Body of pancreas (tissue), 4 donors: Measurements from ENCODE around the gene A1CF. TPM values are rescaled to one million over a fixed set of nuclear protein-coding genes. Genes with fewer than 3 reads are reported as not detected.
"Not testable (repeated sequence)": the region's sequence is repeated elsewhere in the genome, so short reads cannot be mapped to it uniquely, and the experiment has no call there.

Experiments
- ATAC-seq: fragments of 150-250 bp; one replicate; pipeline ENCODE4 v1.9.1; 2016
- DNase-seq, 4 donors: peaks; one replicate each; pipeline ENCODE4 v3.0.0-alpha.2; 2019
- H3K27ac ChIP-seq, 4 donors: fragments of 200-600 bp; sonication (generic); 1 replicate in 3 of 4; 2 replicates in 1 of 4; pipeline versions ENCODE4 v1.5.1 to v1.6.1; 2016 to 2019; ENCODE audit warnings: mild to moderate bottlenecking in 1 of 4, mixed read lengths in 1 of 4, moderate library complexity in 1 of 4
- H3K27me3 ChIP-seq, 2 donors: fragments of 200-600 bp; sonication (generic); one replicate each; pipeline ENCODE4 v1.6.0; 2016; ENCODE audit warnings: mild to moderate bottlenecking in 1 of 2
- H3K36me3 ChIP-seq, 2 donors: fragments of 200-600 bp; sonication (generic); replicated peaks in 1 of 2; 2 replicates each; pipeline ENCODE4 v1.5.1; 2016; ENCODE audit warnings: low read depth in 2 of 2; ENCODE audit not compliant: insufficient read depth in 1 of 2
- H3K4me1 ChIP-seq: fragments of 200-600 bp; sonication (generic); one replicate; pipeline ENCODE4 v1.6.0; 2016
- H3K4me3 ChIP-seq, 2 donors: fragments of 200-600 bp; sonication (generic); 1 replicate in 1 of 2; 2 replicates in 1 of 2; pipeline ENCODE4 v1.5.1; 2016 to 2019
- H3K9me3 ChIP-seq, 3 donors: fragments of 200-600 bp; sonication (generic); 1 replicate in 2 of 3; 2 replicates in 1 of 3; pipeline ENCODE4 v1.5.1; 2016
- CTCF ChIP-seq, 7 experiments: fragments of 450-650 bp in 4 of 7; fragments of 200-600 bp in 3 of 7; sonication (generic) in 3 of 7; IDR thresholded peaks; one replicate each; pipeline ENCODE4 v1.5.1; 2016 to 2019; ENCODE audit warnings: antibody characterized with exemption in 7 of 7
- POLR2A ChIP-seq, 3 donors: fragments of 450-650 bp; IDR thresholded peaks; one replicate each; pipeline ENCODE4 v1.6.1; 2016; ENCODE audit warnings: antibody characterized with exemption in 3 of 3, mild to moderate bottlenecking in 2 of 3
- WGBS, 2 donors: methylation state at CpG; one replicate each; pipeline ENCODE4 v1.1.5; 2017; 5-methylcytosine and 5-hydroxymethylcytosine counted together
- intact Hi-C: fragments of 100-400 bp; cut with DNase I; formaldehyde crosslinking; loops from one replicate; pipeline ENCODE4 v1.15.1; 2023
- total RNA-seq, 2 donors: library from RNA; depleted of rRNA; stranded (reverse); fragments of >200 nt; gene quantifications; one replicate each; pipeline ENCODE4 v1.1.0, GENCODE V29; 2016

The A1CF gene
- total RNA-seq, 2 donors from 2014 or later, result 7.8 to 18.5 TPM

GRCh38 chr10:50796693-50797092, 88.7 kb downstream of the A1CF start:
- Histone ChIP-seq H3K4me1 (no peaks in the 10 kb centered on the region), H3K27ac (no peak overlapping the region), H3K36me3 (no peaks in the 10 kb centered on the region), H3K9me3 (no peaks in the 10 kb centered on the region), H3K27me3 (no peaks in the 10 kb centered on the region), H3K4me3 (no peak overlapping the region)
- DNase-seq (no peak), ATAC-seq (no peak)
- TF ChIP-seq POLR2A (IDR thresholded peaks at IDR 0.05), result no peak
- TF ChIP-seq CTCF (IDR thresholded peaks at IDR 0.05), result no peak
- intact Hi-C loops, result loop anchor here (10.0 kb wide), 1 partner anchor 98 kb away; no protein-coding TSS in a partner anchor
- 32 to 33% methylated on average over 1 of the region's 1 CpG for WGBS, 2 donors

GRCh38 chr10:50794490-50794889, 90.9 kb downstream of the A1CF start:
- H3K4me3 ChIP-seq, result no peak overlapping the region
- intact Hi-C loops, result loop anchor here (10.0 kb wide), 1 partner anchor 100 kb away; no protein-coding TSS in a partner anchor
- H3K9me3 ChIP-seq, result no peaks in the 10 kb centered on the region
- no peaks in the 10 kb centered on the region for H3K36me3 ChIP-seq
- DNase-seq (peak in 3 of 4 donors; percentile 10 to 26 (median 22)), ATAC-seq (peak; percentile 79)
- no peak for TF ChIP-seq CTCF (IDR thresholded peaks at IDR 0.05)
- TF ChIP-seq POLR2A (IDR thresholded peaks at IDR 0.05), result no peak
- H3K27ac ChIP-seq, result no peak overlapping the region
- H3K27me3 ChIP-seq, result no peaks in the 10 kb centered on the region
- H3K4me1 ChIP-seq, result no peaks in the 10 kb centered on the region

- no peak overlapping the region for H3K27ac ChIP-seq
- DNase-seq, result peak in 3 of 4 donors; percentile 17 to 45 (median 28)
- no peaks in the 10 kb centered on the region for H3K36me3 ChIP-seq
- WGBS, 2 donors, result 6 to 22% methylated on average over 1 of the region's 1 CpG
- peak in 6 of 7 experiments; percentile 40 to 88 (median 77) for TF ChIP-seq CTCF (IDR thresholded peaks at IDR 0.05)
- no peak for TF ChIP-seq POLR2A (IDR thresholded peaks at IDR 0.05)
- H3K4me1 ChIP-seq, result peaks cover 7% of the 10 kb centered on the region
- peak; percentile 97 for ATAC-seq
- H3K4me3 ChIP-seq, result no peak overlapping the region
- H3K9me3 ChIP-seq, result no peaks in the 10 kb centered on the region
- intact Hi-C loops, result no loop called here
- no peaks in the 10 kb centered on the region for H3K27me3 ChIP-seq
Observed at GRCh38 chr10:50788951-50789945, 96.2 kb downstream of the A1CF start.

GRCh38 chr10:50787962-50788361, 97.5 kb downstream of the A1CF start:
- H3K27ac ChIP-seq, H3K36me3 ChIP-seq, DNase-seq, intact Hi-C loops, H3K27me3 ChIP-seq, H3K4me1 ChIP-seq, H3K9me3 ChIP-seq, ATAC-seq, H3K4me3 ChIP-seq: not testable (repeated sequence)
- 30 to 33% methylated on average over 3 to 5 of the region's 5 CpGs for WGBS, 2 donors

GRCh38 chr10:50782017-50782416, 103.4 kb downstream of the A1CF start:
- H3K36me3 ChIP-seq, H3K4me3 ChIP-seq, H3K9me3 ChIP-seq, H3K27me3 ChIP-seq, intact Hi-C loops, DNase-seq, H3K27ac ChIP-seq, ATAC-seq, H3K4me1 ChIP-seq: not testable (repeated sequence)

- 67 to 71% methylated on average over 1 of the region's 1 CpG for WGBS, 2 donors
- ATAC-seq, intact Hi-C loops: not testable (repeated sequence)
Observed at GRCh38 chr10:50780036-50780435, 105.4 kb downstream of the A1CF start.

GRCh38 chr10:50774868-50775267, 110.6 kb downstream of the A1CF start:
- intact Hi-C loops, H3K9me3 ChIP-seq, H3K4me3 ChIP-seq, ATAC-seq, H3K27me3 ChIP-seq, DNase-seq, H3K36me3 ChIP-seq, H3K4me1 ChIP-seq, H3K27ac ChIP-seq: not testable (repeated sequence)
- 48 to 63% methylated on average over 2 of the region's 2 CpGs for WGBS, 2 donors

More at GRCh38 chr10:50780036-50780435, 105.4 kb downstream of the A1CF start:
- H3K4me1 ChIP-seq, H3K27ac ChIP-seq, H3K27me3 ChIP-seq, DNase-seq, H3K9me3 ChIP-seq, H3K36me3 ChIP-seq, H3K4me3 ChIP-seq: not testable (repeated sequence)

GRCh38 chr10:50772042-50772441, 113.4 kb downstream of the A1CF start:
- H3K27ac ChIP-seq, H3K4me1 ChIP-seq, H3K27me3 ChIP-seq, H3K4me3 ChIP-seq, DNase-seq, H3K36me3 ChIP-seq, H3K9me3 ChIP-seq, intact Hi-C loops, ATAC-seq: not testable (repeated sequence)
- WGBS, 2 donors, result 96% methylated on average over 2 of the region's 3 CpGs; no CpG with 5 or more reads in 1 of the 2 donors
